Neural progenitor cell (in vitro differentiated cells): Measurements from ENCODE around the gene NFKB1. TPM values are rescaled to one million over a fixed set of nuclear protein-coding genes. Genes with fewer than 3 reads are reported as not detected.

Experiments
- DNase-seq: peaks from one replicate; pipeline ENCODE4 v3.0.0-alpha.2; 2016; ENCODE audit warnings: low spot score
- H2AFZ ChIP-seq: fragments of 200-600 bp; sonication (generic); replicated peaks from 2 replicates; pipeline ENCODE4 v1.6.1; 2016; ENCODE audit warnings: antibody characterized with exemption
- H3F3A ChIP-seq: fragments of 200-600 bp; sonication (generic); 2 replicates; pipeline ENCODE4 v1.6.1; 2016; ENCODE audit warnings: antibody characterized with exemption, low read depth
- H3K27ac ChIP-seq: fragments of 200-600 bp; sonication (generic); 2 replicates; pipeline ENCODE4 v1.5.1; 2016; ENCODE audit warnings: mild to moderate bottlenecking
- H3K27me3 ChIP-seq: fragments of 200-600 bp; sonication (generic); 2 replicates; pipeline ENCODE4 v1.6.1; 2016; ENCODE audit warnings: mild to moderate bottlenecking, moderate library complexity
- H3K36me3 ChIP-seq: fragments of 200-600 bp; sonication (generic); 2 replicates; pipeline ENCODE4 v1.5.1; 2016
- H3K4me1 ChIP-seq: fragments of 200-600 bp; sonication (generic); 2 replicates; pipeline ENCODE4 v1.6.1; 2016; ENCODE audit warnings: mixed run types
- H3K4me2 ChIP-seq: fragments of 200-600 bp; sonication (generic); 2 replicates; pipeline ENCODE4 v1.6.1; 2016
- H3K4me3 ChIP-seq: fragments of 200-600 bp; sonication (generic); 2 replicates; pipeline ENCODE4 v1.5.1; 2016
- H3K79me2 ChIP-seq: fragments of 200-600 bp; sonication (generic); 2 replicates; pipeline ENCODE4 v1.6.1; 2016; ENCODE audit warnings: low read depth
- H3K9ac ChIP-seq: fragments of 200-600 bp; sonication (generic); 2 replicates; pipeline ENCODE4 v1.6.1; 2016
- H3K9me3 ChIP-seq: fragments of 200-600 bp; sonication (generic); 2 replicates; pipeline ENCODE4 v1.5.1; 2016; ENCODE audit warnings: low read depth
- H4K20me1 ChIP-seq: fragments of 200-600 bp; sonication (generic); 2 replicates; pipeline ENCODE4 v1.6.1; 2016; ENCODE audit warnings: low read depth
- H3K27ac Mint-ChIP-seq: 3 replicates; pipeline ENCODE4 v1.8.0; 2021; ENCODE audit warnings: mixed read lengths
- H3K27me3 Mint-ChIP-seq: 2 replicates; pipeline ENCODE4 v1.8.0; 2022; ENCODE audit warnings: low read depth, mild to moderate bottlenecking, inconsistent platforms, moderate library complexity, mixed read lengths; ENCODE audit not compliant: insufficient read depth
- H3K36me3 Mint-ChIP-seq: 3 replicates; pipeline ENCODE4 v1.8.0; 2021; ENCODE audit warnings: mixed read lengths
- H3K4me1 Mint-ChIP-seq: 3 replicates; pipeline ENCODE4 v1.8.0; 2021; ENCODE audit warnings: mixed read lengths
- H3K4me3 Mint-ChIP-seq: 3 replicates; pipeline ENCODE4 v1.8.0; 2021; ENCODE audit warnings: mild to moderate bottlenecking, moderate library complexity, mixed read lengths
- H3K9me3 Mint-ChIP-seq: 3 replicates; pipeline ENCODE4 v1.8.0; 2020; ENCODE audit warnings: mixed read lengths
- CTCF ChIP-seq: fragments of 200-600 bp; sonication (generic); IDR thresholded peaks from 2 replicates; pipeline ENCODE4 v1.5.1; 2017; ENCODE audit warnings: antibody characterized with exemption, mild to moderate bottlenecking
- EZH2 ChIP-seq: fragments of 200-600 bp; sonication (generic); IDR thresholded peaks from 2 replicates; pipeline ENCODE4 v1.6.1; 2017; ENCODE audit warnings: antibody characterized with exemption, mild to moderate bottlenecking, moderate library complexity
- EZH2phosphoT487 ChIP-seq: fragments of 200-600 bp; sonication (generic); IDR thresholded peaks from 2 replicates; pipeline ENCODE4 v1.6.1; 2017; ENCODE audit warnings: antibody characterized with exemption
- total RNA-seq: library from RNA; depleted of rRNA; stranded (reverse); fragments of >200 nt; gene quantifications from 2 replicates; pipeline ENCODE4 v1.2.3, GENCODE V29; 2015; ENCODE audit warnings: low replicate concordance

Gene NFKB1
- total RNA-seq, 1 donor from 2014 or later = 14.1 TPM

- Histone ChIP-seq H3K4me2 (no peak overlapping the region), H3K27me3 (no peaks in the 10 kb centered on the region), H3K27ac (no peak overlapping the region), H4K20me1 (no peaks in the 10 kb centered on the region), H2AFZ (no peak overlapping the region), H3F3A (no peaks in the 10 kb centered on the region), H3K36me3 (no peaks in the 10 kb centered on the region), H3K79me2 (no peaks in the 10 kb centered on the region), H3K9me3 (no peaks in the 10 kb centered on the region), H3K4me1 (no peaks in the 10 kb centered on the region), H3K9ac (no peak overlapping the region), H3K4me3 (no peak overlapping the region)
- H3K36me3 Mint-ChIP-seq = no peaks in the 10 kb centered on the region
- TF ChIP-seq EZH2 (no peak), EZH2phosphoT487 (no peak), CTCF (no peak)
- H3K27ac Mint-ChIP-seq = no peak overlapping the region
- no peak for DNase-seq
- no peaks in the 10 kb centered on the region for H3K4me1 Mint-ChIP-seq
- H3K4me3 Mint-ChIP-seq = no peak overlapping the region
- no peaks in the 10 kb centered on the region for H3K9me3 Mint-ChIP-seq
- no peaks in the 10 kb centered on the region for H3K27me3 Mint-ChIP-seq
Observed at GRCh38 chr4:102564399-102565059, 63.4 kb downstream of the NFKB1 start.

- H2AFZ ChIP-seq = no peak overlapping the region
- H4K20me1 ChIP-seq = no peaks in the 10 kb centered on the region
- no peak overlapping the region for H3K27ac ChIP-seq
- no peak for TF ChIP-seq CTCF
- no peak for TF ChIP-seq EZH2
- TF ChIP-seq EZH2phosphoT487 = no peak
- no peaks in the 10 kb centered on the region for H3F3A ChIP-seq
- Mint-ChIP-seq H3K36me3 (peaks cover 4% of the 10 kb centered on the region), H3K9me3 (peaks cover 3% of the 10 kb centered on the region), H3K4me1 (no peaks in the 10 kb centered on the region), H3K27me3 (no peaks in the 10 kb centered on the region), H3K27ac (no peak overlapping the region), H3K4me3 (no peak overlapping the region)
- DNase-seq = no peak
- no peak overlapping the region for H3K4me3 ChIP-seq
- no peaks in the 10 kb centered on the region for H3K9me3 ChIP-seq
- no peak overlapping the region for H3K9ac ChIP-seq
- H3K27me3 ChIP-seq = no peaks in the 10 kb centered on the region
- H3K4me1 ChIP-seq = no peaks in the 10 kb centered on the region
- H3K79me2 ChIP-seq = no peaks in the 10 kb centered on the region
- no peaks in the 10 kb centered on the region for H3K36me3 ChIP-seq
- H3K4me2 ChIP-seq = no peak overlapping the region
Observed at GRCh38 chr4:102565696-102566095, 64.5 kb downstream of the NFKB1 start.

- Mint-ChIP-seq H3K27me3 (no peaks in the 10 kb centered on the region), H3K36me3 (peaks cover 4% of the 10 kb centered on the region), H3K27ac (no peak overlapping the region), H3K4me3 (no peak overlapping the region), H3K9me3 (peaks cover 3% of the 10 kb centered on the region), H3K4me1 (no peaks in the 10 kb centered on the region)
- no peak overlapping the region for H3K4me2 ChIP-seq
- H4K20me1 ChIP-seq = no peaks in the 10 kb centered on the region
- H3F3A ChIP-seq = no peaks in the 10 kb centered on the region
- TF ChIP-seq EZH2 (no peak), CTCF (no peak), EZH2phosphoT487 (no peak)
- no peak for DNase-seq
- H3K4me3 ChIP-seq = no peak overlapping the region
- H3K27me3 ChIP-seq = no peaks in the 10 kb centered on the region
- no peak overlapping the region for H3K27ac ChIP-seq
- H3K36me3 ChIP-seq = no peaks in the 10 kb centered on the region
- no peaks in the 10 kb centered on the region for H3K79me2 ChIP-seq
- H2AFZ ChIP-seq = no peak overlapping the region
- H3K4me1 ChIP-seq = no peaks in the 10 kb centered on the region
- H3K9me3 ChIP-seq = no peaks in the 10 kb centered on the region
- no peak overlapping the region for H3K9ac ChIP-seq
Observed at GRCh38 chr4:102566426-102566825, 65.3 kb downstream of the NFKB1 start.
